PFSK-1 (cell line): ENCODE results near the gene CD244.

Experiments used
- FOXP2 ChIP-seq: optimal IDR thresholded peaks from 2 replicates; pipeline ENCODE3; 2011; ENCODE audit warnings: borderline replicate concordance, control low read depth, inconsistent platforms; ENCODE audit not compliant: insufficient read depth; ENCODE audit errors: extremely low read length, extremely low read depth
- POLR2AphosphoS5 ChIP-seq: IDR thresholded peaks from 2 replicates; pipeline ENCODE4 v1.6.1; 2012; ENCODE audit warnings: low read depth, mild to moderate bottlenecking, control low read depth, low read length, moderate library complexity
- REST ChIP-seq, 2 experiments: IDR thresholded peaks; 2 replicates each; pipeline versions ENCODE4 v1.6.1 to v1.8.0; 2011 to 2012; ENCODE audit warnings: low read depth in 2 of 2, low read length in 2 of 2, control low read depth in 1 of 2, inconsistent platforms in 1 of 2, mild to moderate bottlenecking in 1 of 2, moderate library complexity in 1 of 2; ENCODE audit not compliant: insufficient read depth in 1 of 2
- SIN3A ChIP-seq: IDR thresholded peaks from 2 replicates; pipeline ENCODE4 v1.6.1; 2012; ENCODE audit warnings: mild to moderate bottlenecking, low read length, moderate library complexity, borderline replicate concordance; ENCODE audit not compliant: insufficient read depth
- TAF1 ChIP-seq: IDR thresholded peaks from 2 replicates; pipeline ENCODE4 v1.6.1; 2012; ENCODE audit warnings: low read length, control low read depth, borderline replicate concordance; ENCODE audit not compliant: insufficient read depth

CD244 gene

GRCh38 chr1:160806109-160806665, 56.5 kb downstream of the CD244 start:
- TF ChIP-seq FOXP2 (no peak), TAF1 (no peak), REST (IDR thresholded peaks at IDR 0.05; ENCODE audit: insufficient read depth in 1 of 2, low read depth in 2 of 2, low read length in 2 of 2) (no peak), SIN3A (no peak), POLR2AphosphoS5 (no peak)

GRCh38 chr1:160801836-160802580, 60.7 kb downstream of the CD244 start:
- TF ChIP-seq FOXP2 (no peak), REST (IDR thresholded peaks at IDR 0.05; ENCODE audit: insufficient read depth in 1 of 2, low read depth in 2 of 2, low read length in 2 of 2) (no peak), TAF1 (no peak), SIN3A (no peak), POLR2AphosphoS5 (no peak)

GRCh38 chr1:160800645-160801408, 61.9 kb downstream of the CD244 start:
- TF ChIP-seq POLR2AphosphoS5 (no peak), FOXP2 (no peak), TAF1 (no peak), REST (IDR thresholded peaks at IDR 0.05; ENCODE audit: insufficient read depth in 1 of 2, low read depth in 2 of 2, low read length in 2 of 2) (no peak), SIN3A (no peak)

GRCh38 chr1:160800142-160800541, 62.5 kb downstream of the CD244 start:
- TF ChIP-seq FOXP2 (no peak), TAF1 (no peak), POLR2AphosphoS5 (no peak), SIN3A (no peak), REST (IDR thresholded peaks at IDR 0.05; ENCODE audit: insufficient read depth in 1 of 2, low read depth in 2 of 2, low read length in 2 of 2) (no peak)
